Sigmoid colon (tissue), 4 donors: ENCODE results near the gene BZW2.

ENCODE experiments used
- CTCF ChIP-seq, 4 experiments: fragments of 450-650 bp in 3 of 4; fragments of 200-600 bp in 1 of 4; IDR thresholded peaks; one replicate each; pipeline ENCODE4 v1.5.1; 2016 to 2019; ENCODE audit warnings: antibody characterized with exemption in 4 of 4, mild to moderate bottlenecking in 3 of 4, moderate library complexity in 2 of 4
- EP300 ChIP-seq, 4 donors: sonication (generic); formaldehyde crosslinking; IDR thresholded peaks; one replicate each; pipeline ENCODE4 v1.6.1; 2017; ENCODE audit warnings: antibody characterized with exemption in 4 of 4
- POLR2A ChIP-seq, 2 donors: fragments of 450-650 bp; IDR thresholded peaks; one replicate each; pipeline ENCODE4 v1.6.1; 2016; ENCODE audit warnings: antibody characterized with exemption in 2 of 2, mild to moderate bottlenecking in 2 of 2, moderate library complexity in 2 of 2
- POLR2AphosphoS5 ChIP-seq, 4 donors: sonication (generic); formaldehyde crosslinking; IDR thresholded peaks; one replicate each; pipeline ENCODE4 v1.6.1; 2017; ENCODE audit warnings: antibody characterized with exemption in 4 of 4

GRCh38 chr7:16669581-16669980, 23.6 kb downstream of the BZW2 start:
- TF ChIP-seq POLR2AphosphoS5 (IDR thresholded peaks at IDR 0.05) (no peak), CTCF (IDR thresholded peaks at IDR 0.05) (no peak), POLR2A (IDR thresholded peaks at IDR 0.05) (no peak), EP300 (IDR thresholded peaks at IDR 0.05) (no peak)
